ENCODE measurements around the gene AVL9. TPM values are rescaled to one million over a fixed set of nuclear protein-coding genes. Genes with fewer than 3 reads are reported as not detected.

AVL9 gene
- total and polyA plus RNA-seq, 2 of the 13 experiments (the other 11 are each of a cell fraction or from before 2014, with no cell fraction given): 29.9 to 48.0 TPM

DNA sequence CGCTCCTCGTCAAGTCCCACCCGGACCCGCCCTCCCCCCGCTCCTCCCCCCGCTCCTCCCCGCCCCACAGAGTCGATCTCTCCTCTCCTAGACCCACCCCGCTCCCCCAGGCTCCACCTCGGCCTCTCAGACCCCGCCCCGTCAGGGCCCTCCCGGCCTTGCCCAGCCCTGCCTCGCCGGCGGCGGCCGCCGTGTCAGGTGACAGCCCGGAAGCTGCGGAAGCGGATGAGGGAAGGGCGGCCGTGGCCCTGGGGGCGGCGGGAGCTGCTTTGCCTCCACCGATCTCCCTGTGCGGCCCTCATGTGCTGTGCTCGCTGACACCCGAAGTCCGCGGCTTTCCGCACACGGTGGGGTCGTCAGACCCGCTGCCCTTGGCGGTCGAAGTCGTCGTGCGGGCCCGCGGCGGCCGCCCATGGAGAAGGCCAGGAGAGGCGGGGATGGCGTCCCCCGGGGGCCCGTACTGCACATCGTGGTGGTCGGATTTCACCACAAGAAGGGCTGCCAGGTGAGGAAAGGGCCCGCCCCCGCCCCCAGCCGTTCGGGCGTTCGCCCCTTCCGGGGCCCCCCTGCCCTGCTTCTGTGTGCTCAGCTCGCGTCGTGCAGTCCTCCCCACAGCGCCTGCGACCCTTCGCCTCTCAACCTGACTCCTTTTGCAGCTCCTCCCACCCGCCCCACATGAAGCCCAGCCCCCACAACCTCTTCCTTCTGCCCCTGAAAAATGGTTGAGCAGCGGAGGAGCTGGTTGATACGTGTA, at the start of gene AVL9 (continued):
- peak; percentile 50; the same call in 1 of the 2 replicates for TF ChIP-seq ZNF598 (CRISPR knock-in tag; IDR thresholded peaks at IDR 0.05; ENCODE audit: borderline replicate concordance)
- TF ChIP-seq HMGA1 (CRISPR knock-in tag; conservative IDR thresholded peaks at IDR 0.05): no peak
- peak; percentile 41; the same call in 1 of the 2 replicates for TF ChIP-seq ZNF460 (CRISPR knock-in tag; IDR thresholded peaks at IDR 0.05; ENCODE audit: borderline replicate concordance)
- TF ChIP-seq SOX5 (CRISPR knock-in tag; IDR thresholded peaks at IDR 0.05; ENCODE audit: borderline replicate concordance): peak; percentile 34; the same call in 1 of the 2 replicates
- TF ChIP-seq BCL6 (CRISPR knock-in tag; IDR thresholded peaks at IDR 0.05): peak; percentile 55
- no peak for TF ChIP-seq SMAD9 (CRISPR knock-in tag; IDR thresholded peaks at IDR 0.05)
- TF ChIP-seq POLR2G (IDR thresholded peaks at IDR 0.05; ENCODE audit: low read depth, low read length): peak; percentile 95
- TF ChIP-seq ZBTB38 (CRISPR knock-in tag; IDR thresholded peaks at IDR 0.05): peak; percentile 74; the same call in 1 of the 2 replicates
- TF ChIP-seq GABPA (IDR thresholded peaks at IDR 0.05; ENCODE audit: low read depth, low read length): peak; percentile 70
- peak; percentile 71 for TF ChIP-seq GABPA (CRISPR knock-in tag; IDR thresholded peaks at IDR 0.05; ENCODE audit: low read depth)
- TF ChIP-seq FOXA1 (IDR thresholded peaks at IDR 0.05): no peak
- TF ChIP-seq FOXA1 (CRISPR knock-in tag; IDR thresholded peaks at IDR 0.05): no peak
- peak; percentile 81; the same call in 1 of the 2 replicates for TF ChIP-seq YEATS2 (CRISPR knock-in tag; IDR thresholded peaks at IDR 0.05; ENCODE audit: borderline replicate concordance)
- 0 out of 2 replicates have a peak, but pooled peaks have one; percentile 20 for TF ChIP-seq HCFC1 (IDR thresholded peaks at IDR 0.05; ENCODE audit: low read depth, low read length)
- TF ChIP-seq NFE2 (CRISPR knock-in tag; IDR thresholded peaks at IDR 0.05): no peak
- 0 out of 2 replicates have a peak, but pooled peaks have one; percentile 65 for TF ChIP-seq ZNF503 (CRISPR knock-in tag; IDR thresholded peaks at IDR 0.05)
- TF ChIP-seq MXD1 (CRISPR knock-in tag; IDR thresholded peaks at IDR 0.05): peak; percentile 78; the same call in 1 of the 2 replicates
- TF ChIP-seq ZNF160 (CRISPR knock-in tag; IDR thresholded peaks at IDR 0.05): peak; percentile 57; the same call in 1 of the 2 replicates
- TF ChIP-seq, protein P1, sequence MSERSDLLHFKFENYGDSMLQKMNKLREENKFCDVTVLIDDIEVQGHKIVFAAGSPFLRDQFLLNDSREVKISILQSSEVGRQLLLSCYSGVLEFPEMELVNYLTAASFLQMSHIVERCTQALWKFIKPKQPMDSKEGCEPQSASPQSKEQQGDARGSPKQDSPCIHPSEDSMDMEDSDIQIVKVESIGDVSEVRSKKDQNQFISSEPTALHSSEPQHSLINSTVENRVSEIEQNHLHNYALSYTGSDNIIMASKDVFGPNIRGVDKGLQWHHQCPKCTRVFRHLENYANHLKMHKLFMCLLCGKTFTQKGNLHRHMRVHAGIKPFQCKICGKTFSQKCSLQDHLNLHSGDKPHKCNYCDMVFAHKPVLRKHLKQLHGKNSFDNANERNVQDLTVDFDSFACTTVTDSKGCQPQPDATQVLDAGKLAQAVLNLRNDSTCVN (CRISPR knock-in tag; IDR thresholded peaks at IDR 0.05; ENCODE audit: borderline replicate concordance): 0 out of 2 replicates have a peak, but pooled peaks have one; percentile 53
- TF ChIP-seq TBX3 (IDR thresholded peaks at IDR 0.05; ENCODE audit: borderline replicate concordance): no peak
- TF ChIP-seq JUN (CRISPR knock-in tag; IDR thresholded peaks at IDR 0.05): 0 out of 2 replicates have a peak, but pooled peaks have one; percentile 32
- TF ChIP-seq ZNF382 (CRISPR knock-in tag; IDR thresholded peaks at IDR 0.05; ENCODE audit: borderline replicate concordance): no peak
- no peak for TF ChIP-seq CBX2 (IDR thresholded peaks at IDR 0.05; ENCODE audit: low read depth, low read length)
- no peak for TF ChIP-seq CBX2 (CRISPR knock-in tag; IDR thresholded peaks at IDR 0.05; ENCODE audit: low read depth)
- no peak for TF ChIP-seq HMG20B (CRISPR knock-in tag; conservative IDR thresholded peaks at IDR 0.05)
- TF ChIP-seq FOSL2 (CRISPR knock-in tag; IDR thresholded peaks at IDR 0.05): no peak; the same call in 1 of the 2 replicates
- no peak for TF ChIP-seq GTF3A (CRISPR knock-in tag; conservative IDR thresholded peaks at IDR 0.05)
- peak; percentile 84 for TF ChIP-seq PHF20 (CRISPR knock-in tag; IDR thresholded peaks at IDR 0.05)

Measured in HepG2 (cell line).